DMS53 treated with DMSO at 0.1 percent for 48 hours (cell line): ENCODE data around the gene ANKS1B.

Experiments used
- DNase-seq: peaks from one replicate; lab custom pipeline; 2025; ENCODE audit not compliant: unreplicated experiment; lab: John Stamatoyannopoulos, UW

ANKS1B gene

DNA sequence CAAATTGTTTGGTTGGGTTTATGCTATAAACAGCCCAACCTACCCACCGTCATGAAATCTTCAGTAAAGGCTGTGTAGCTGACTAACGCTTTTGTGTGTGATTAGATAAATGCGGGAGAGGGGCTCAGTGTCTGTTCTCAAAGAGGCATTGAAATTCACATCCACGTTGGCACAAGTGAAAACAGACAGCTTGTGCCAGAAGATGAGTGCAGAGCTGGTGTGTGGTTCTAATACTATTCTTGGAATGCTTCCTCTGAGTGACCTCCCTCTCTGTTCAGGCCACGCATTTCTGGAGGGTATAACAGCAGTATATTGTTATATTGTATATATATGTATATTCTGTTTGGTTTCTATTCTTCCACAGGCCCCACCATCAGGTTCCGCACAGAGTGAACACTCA lies 1075.9 kb downstream of the ANKS1B start:
- no peak for DNase-seq

DNA sequence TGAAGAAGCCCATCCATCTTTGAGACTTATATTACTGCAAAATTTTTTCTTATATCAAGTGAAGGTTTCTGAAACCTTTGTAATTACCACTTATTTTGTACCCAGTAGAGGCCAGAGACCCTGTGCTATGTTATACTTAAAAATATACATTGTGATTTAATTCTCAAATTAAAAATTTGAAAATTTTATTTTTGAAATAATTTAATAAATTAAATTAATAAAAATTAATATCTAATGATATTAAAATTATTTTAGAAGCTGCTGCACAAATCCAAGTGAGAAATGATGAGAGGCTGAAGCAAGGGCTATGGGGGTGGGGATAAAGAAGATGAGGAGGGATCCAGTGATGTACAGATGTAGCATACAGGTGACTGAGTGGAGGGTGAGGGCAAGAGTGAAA lies 1080.9 kb downstream of the ANKS1B start:
- DNase-seq, result no peak

DNA sequence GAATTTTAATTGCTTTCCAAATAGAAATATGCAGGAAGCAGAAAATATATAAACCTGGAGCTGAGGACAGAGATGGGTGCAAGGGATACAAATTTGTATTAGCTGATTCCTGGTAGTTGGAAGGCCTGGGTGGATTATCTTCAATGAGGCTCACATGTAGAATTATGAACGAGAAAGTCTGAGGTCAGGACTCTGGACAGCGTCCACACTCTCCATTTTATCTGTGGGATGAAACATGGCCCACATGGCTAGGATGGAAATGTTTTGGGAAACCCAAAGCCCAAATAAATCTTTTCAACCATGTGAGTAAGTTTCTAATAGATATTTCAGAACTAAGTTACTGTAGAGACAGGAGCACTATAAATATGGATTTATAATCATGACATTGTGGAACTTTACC lies 1083.5 kb downstream of the ANKS1B start:
- no peak for DNase-seq

DNA sequence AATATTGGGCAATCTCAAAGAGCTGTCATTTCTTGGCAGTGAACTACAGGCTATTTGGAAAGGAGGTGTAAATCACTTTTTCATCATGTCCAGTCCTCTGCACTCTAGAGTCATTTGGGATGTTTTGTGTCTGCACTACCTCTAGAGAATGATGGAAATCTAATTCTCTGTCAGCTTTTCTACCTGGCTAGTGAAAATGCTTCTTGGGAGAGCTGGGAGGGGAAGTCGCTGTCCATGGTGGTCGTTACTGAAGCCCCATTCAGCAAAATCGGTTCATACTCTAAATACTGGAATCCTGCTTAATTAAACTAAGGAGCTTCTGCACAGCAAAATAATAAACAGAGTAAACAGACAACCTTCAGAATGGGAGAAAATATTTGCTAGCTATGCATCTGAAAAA lies 1087.8 kb downstream of the ANKS1B start:
- no peak for DNase-seq

DNA sequence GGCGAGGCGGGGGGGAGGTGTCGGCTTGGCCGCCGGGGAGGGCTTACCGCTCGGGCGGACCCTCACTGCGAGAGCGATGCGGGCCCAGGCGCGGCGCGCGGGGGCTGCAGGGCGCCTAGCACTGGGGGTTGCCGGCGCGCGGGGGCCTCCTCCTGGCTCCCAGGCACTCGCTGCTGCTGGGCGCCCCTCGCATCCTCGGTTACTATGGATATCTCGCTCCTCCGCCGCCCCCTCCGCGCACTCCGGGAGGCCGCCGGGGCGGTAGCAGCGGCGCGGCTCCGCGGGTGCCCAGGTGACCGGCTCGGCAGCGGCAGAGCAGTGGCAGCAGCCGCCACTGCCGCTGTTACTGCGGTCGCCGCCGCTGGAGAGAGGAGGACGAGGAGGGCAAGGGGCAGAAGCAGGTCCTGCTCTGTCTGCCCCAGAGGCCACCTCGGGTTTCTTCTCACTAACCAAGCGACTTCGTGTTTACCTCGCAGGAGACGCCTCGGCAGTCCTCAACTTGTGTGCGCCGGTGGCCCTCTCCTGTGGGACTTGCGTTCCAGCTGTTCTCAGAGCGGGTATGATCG lies 1089.6 kb downstream of the ANKS1B start:
- peak; percentile 11 for DNase-seq

DNA sequence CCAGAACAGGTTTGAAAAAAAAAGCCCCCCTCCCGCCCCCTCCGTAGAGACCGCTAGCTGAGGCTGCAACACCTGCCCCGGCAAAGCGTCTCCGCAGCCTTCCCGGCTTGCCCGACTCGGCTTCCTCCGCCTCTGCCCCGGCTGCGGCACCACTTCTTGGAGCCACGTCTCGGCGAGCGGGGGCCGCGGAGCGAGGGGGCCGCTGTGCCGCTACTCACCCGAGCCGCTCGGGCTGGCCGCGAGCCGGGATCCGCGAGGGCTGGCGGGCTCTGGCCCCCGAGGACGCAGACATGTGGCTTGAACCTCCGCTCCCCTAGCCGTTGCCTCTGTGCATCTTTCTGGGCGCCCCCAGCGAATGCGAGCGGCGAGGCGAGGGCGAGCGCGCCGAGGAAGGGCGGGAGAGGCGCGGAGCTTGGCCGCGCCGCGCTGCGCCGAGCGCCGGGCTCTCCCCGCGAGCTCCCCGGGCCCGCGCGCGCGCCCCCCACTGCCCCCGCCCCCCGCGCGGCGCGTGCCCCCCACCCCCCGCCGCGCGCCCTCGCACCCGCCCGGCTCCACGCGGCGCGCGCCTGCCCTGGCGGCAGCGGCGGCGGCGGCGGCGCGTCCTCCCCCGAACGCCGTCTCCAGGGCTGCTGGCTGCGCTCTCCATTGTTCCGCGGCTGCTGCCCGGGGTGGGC lies 1090.2 kb downstream of the ANKS1B start:
- no peak for DNase-seq

DNA sequence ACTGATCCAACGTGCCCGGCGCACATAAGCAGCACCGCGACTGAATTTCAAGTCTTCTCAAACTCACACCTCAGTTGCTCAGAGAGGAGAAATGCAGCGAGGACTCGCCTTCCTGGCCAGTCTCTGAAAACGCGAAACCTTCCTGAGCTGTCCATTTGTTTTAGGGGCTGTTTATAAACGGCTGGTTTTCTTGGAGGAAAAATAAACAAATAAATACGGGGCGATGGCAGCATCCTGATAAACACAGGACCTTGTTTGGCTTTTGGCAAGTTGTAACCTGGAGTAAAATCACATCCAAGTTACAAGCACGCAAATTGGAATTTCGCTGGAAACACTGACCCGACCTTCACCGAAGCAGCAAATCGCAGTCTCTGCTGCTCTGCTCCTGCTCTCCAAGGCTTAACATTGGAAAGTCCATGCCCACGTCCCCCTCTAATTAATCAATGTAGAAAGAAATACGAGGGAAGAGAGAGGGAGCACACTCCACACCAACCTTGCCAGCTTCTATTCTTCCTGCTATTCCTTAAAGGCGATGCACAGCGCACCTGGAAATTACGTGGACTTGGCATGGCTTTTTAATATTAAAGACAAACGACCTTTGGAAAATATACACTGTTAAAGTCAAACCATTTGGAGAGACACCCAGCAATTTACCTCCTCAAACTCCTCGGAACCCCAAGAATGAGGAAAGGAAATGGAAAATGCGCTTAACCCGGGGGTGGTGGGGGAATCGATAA lies 1090.9 kb downstream of the ANKS1B start:
- DNase-seq, result peak; percentile 23

DNA sequence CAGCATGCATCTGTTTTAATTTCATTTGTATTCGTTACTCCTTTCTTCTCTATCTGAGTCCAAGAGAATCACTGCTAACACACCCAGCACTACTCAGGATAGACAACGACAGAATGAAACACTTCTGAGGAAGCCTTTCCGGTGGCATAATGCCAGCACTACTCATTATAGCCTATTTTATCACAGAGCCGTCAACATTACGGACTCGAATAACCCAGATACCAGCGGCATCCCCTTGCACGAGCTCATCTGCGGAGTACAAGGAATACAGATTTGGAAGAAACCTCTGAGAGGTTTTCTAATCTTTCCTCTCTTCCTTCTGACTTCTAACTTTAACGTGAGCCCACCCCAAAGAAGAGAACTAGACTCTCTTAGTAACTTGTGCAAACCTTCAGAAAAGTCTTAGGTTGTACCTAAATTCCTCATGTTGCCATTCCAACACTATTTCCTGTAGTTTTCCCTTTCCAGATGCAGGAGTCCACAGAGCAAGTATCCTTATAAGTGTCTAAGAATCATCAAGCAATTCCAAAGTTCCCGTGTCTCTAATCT lies 1091.5 kb downstream of the ANKS1B start:
- DNase-seq, result no peak

DNA sequence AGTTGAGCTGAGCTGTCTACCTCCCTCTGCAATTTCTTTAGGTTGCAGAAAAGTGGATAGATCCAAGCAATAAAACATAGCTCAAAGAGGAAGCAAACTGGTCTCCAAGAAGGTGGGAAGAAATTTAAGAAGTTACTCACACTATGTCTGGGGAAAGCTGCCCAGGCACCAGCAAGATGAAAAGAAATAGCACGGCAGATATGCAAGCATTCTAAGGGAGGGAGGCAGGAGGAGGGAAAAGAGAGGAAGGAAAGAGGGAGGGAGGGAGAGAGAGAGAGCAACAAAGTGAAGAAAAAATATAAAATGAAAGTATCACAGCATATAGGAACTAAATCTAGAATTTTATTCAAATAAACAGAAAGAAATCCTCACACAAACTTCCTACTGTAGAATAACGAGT lies 1099.0 kb downstream of the ANKS1B start:
- no peak for DNase-seq

DNA sequence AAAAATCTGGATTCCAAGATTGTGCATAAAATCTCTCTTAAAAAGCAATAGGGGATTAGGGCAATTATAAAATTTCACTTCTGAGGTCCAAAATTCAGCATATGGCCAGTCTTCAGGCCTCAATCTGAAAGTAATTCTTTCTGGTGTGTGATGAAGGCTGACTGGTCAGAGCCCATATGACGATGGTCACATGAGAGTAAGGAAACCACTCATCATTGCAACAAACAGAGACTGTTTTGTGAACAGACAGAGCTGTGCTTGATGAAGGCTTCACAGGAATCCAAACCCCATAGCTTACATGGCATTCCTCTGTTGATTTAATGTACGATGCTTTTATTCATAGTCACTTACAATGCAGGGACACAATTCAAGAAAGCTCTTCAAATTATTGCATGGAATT lies 1101.5 kb downstream of the ANKS1B start:
- DNase-seq, result no peak

DNA sequence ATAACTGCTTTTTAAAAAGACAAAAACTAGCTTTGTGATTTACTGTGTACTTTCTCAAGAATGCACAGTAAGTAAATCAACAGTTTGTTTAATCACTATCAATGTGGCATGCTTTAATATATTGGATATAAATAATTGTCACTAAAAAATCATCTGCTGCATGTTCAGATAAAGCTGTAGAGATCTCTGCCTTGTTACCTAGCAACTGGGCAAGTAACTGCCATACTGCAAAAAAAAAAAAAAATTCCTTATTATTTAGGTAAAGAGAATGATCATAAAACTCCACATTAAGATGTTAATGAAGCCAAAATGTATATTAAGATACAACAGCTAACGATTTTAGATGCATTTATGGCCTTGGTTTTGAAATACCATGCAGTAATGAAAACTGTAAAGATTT lies 1102.2 kb downstream of the ANKS1B start:
- DNase-seq, result no peak

DNA sequence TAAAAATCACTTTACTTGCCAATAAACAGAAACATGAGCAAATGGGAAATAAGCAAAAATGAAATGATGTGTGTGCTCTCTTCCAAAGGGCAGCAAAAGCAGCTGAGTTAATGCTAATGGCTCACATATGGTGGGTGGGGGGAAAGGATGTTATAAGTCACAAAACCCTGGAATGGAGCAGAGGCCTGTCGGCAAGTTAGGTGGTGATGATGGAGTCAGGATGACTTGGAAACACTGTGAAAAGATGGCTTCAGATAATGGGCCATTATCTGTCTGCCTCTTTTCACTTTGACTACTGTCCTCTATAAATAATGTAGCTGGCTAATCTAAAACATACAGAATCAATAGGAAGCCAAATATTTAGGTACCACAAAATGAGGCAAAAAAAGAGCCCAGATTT lies 1111.0 kb downstream of the ANKS1B start:
- no peak for DNase-seq

DNA sequence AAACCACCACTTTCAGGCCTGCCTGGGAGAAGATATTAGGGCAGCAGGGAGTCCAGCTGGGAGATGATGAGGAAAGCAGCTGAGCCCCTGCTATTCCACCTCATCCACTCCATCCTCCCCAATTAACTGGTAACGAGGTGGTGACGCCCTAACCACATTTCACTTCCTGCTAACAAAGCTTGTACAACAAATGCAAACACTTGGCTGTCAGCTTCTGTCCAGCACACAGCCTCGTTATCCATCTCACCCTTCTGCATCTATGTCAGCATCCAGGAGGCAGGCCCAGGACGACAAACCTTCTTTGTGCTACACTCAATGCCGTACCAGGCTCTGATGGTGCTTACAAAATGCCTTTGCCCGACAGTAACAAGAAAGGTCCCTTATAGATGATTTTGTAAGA lies 1114.2 kb downstream of the ANKS1B start:
- DNase-seq, result peak; percentile 41

DNA sequence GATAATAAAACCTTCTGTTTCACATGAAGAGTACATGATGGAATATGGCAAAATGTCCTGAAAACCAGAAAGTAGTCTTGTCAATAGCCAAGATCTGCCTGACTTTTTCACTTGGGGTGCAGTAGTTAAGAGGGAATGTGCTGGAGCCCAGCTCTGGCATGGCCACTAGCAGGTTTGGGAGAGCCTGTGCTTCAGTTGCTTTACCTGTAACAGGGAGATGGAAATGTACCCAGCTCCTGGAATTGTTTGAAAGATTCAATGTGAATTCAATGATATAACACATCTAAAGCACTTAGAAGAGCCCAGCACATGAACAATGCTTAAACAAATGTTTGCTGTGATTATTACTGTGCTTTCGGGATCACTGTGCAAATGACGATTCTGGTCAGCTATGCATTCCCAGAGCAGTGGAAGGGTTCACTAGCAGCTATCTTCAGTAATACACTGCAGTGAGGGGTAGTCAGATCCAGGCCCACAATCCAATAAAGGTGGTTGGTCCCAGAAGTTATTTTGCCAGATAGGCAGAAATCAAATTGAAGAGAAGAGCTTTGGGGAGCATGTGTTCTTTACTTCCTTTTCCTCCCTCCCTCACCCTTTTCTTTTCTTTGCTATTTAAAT lies 1114.7 kb downstream of the ANKS1B start:
- no peak for DNase-seq

DNA sequence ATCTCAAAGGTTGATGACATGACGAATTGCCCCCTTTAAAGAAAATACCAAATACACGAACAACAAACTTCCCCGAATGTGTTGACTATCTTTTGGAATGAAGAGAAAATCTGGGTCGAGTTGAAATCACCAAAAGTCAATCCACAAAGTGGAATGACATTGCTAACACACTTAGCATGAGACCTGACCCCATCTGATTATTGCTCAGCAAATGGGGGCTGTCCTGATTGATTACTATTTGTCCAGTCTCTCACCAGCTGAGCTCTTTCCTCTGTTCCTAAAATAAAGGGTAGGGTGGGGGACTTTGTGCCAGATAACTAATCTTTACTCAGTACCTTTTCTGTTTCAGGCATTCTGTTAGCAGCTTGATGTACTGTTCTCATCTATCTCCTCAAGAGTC lies 1116.2 kb downstream of the ANKS1B start:
- no peak for DNase-seq

DNA sequence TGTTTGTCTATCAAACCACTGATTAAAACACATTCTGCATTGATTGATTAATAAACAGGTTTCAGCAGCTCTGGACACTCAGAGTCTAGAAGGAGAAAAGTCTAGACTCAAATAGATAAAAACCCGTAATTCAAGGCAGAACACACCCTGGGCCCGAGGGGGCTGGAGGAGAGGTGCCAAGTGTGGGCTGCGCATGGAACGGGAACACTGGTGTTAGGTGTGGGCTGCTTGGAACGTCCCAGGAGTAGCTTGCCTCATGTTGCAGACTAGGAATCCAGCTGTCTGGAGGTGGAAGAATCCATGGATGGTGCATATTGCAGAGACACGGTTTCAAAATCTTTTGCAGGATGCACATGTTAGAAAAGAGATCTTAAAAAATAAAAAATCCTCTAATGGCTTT lies 1116.7 kb downstream of the ANKS1B start:
- no peak for DNase-seq

DNA sequence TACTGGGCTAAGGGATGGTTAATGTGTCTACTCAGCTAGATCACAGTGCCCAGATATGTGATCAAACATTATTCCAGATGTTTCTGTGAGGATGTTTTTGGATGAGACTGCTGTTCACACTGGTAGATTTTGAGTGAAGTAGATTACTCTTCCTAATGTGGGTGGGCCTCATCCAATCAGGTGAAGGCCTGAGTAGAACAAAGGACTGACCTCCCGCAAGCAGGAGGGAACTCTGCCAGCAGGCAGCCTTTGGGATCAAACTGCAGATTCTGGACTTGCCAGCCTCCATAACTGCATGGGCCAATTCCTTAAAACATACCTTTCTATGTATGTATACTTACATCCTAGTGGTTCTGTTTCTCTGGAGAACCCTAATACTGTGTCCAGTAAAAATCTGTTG lies 1120.4 kb downstream of the ANKS1B start:
- no peak for DNase-seq

DNA sequence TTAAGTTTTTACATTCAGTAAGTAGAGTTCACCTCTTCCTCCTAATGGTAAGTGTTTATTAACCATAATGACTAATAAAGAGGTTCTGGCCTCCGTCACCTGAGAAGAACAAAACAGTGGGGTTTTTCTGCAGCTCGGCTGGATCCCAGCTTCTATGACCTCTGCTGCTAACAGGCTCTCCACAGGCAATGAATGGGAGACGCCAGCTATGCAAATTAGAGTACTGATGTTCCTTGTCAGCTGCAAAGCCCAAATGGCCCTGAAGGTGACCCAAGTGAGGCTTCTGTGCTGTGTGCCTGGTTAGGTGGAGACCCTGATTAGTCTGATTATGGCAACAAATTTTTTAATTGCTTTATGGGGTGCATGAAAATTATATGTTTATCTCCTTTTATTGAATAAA lies 1121.6 kb downstream of the ANKS1B start:
- DNase-seq, result no peak

DNA sequence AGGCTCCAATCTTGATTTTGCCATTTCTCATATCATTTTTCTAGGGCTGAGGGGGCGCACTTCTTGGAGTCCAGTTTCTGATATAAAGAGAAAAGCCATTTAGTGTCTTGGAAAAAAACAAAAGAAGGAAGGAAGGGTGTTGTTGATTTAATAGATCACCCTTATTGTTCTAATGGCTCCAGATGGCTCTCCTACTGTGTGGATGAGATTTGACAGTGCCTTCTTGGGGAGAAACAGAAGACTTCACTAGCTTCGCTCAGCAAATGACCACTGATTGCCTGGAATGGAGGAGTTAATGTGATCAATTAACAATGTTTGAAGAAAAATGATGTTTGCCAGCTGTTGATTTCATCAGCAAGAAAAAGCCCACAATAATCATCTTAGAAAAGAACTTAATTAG lies 1123.5 kb downstream of the ANKS1B start:
- no peak for DNase-seq

DNA sequence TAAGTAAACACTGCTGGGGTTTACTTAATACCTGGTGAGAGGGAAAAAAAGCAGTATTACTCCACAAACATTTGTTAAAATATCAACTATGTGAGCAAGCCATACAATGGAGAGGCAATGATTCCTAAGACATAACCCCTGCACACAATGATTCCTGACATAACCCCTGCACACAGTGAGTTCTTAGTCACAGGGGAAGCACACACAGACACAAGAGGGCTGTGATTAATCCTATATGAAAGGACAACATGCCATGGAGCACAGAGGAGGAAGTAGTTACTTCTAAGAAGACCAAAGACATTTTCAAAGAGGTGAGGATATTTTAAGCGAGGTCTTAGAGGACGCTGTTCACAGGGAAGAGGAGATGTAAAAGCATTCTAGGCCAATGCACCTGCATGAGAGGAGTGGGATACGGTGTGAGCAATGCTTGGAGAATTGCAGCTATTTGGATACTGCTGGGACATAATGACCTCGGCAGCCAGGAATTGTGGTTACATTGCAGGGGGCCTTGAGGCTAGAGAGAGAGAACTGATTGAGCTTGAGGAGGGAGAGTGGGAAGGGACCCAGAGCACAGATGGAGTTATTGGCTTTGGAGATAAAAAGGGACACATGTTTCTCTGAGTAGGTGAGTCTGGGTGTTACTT lies 1127.7 kb downstream of the ANKS1B start:
- DNase-seq, result peak; percentile 75

DNA sequence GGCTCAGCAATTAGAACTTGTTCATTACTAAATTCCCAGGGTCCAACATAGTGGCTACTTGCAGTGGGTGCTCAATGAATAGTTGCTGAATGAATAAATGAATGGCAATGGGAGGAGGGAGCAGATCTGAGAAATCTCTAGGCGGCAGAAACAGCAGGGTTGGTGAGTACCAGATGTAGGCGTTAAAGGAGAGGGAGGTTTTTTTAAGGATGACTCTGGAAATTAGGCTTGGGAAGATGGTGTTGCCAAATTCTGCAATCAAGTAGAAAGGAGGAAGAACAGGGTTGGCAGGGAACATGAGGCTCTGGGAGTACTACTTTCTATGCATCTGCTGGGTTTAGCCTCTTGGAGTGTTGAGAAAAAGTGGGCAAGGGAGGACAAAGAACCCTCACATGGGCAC lies 1132.6 kb downstream of the ANKS1B start:
- DNase-seq, result no peak
